IMR-90 (cell line): ENCODE measurements around the gene PLA2G2D. TPM values are rescaled to one million over a fixed set of nuclear protein-coding genes. Genes with fewer than 3 reads are reported as not detected.

Experiments used
- ATAC-seq: fragments of 200-7000 bp; cut with Tn5 transposase; 2 replicates; pipeline ENCODE4 v1.9.1; 2020; ENCODE audit warnings: low read depth, mild to moderate bottlenecking, moderate library complexity
- BruUV-seq: library from RNA; stranded (reverse); fragments of 400-500 nt; replicated peaks from 2 replicates; lab custom pipeline; 2021; lab: Mats Ljungman, UMichigan
- CTCF ChIA-PET: fragments of 300-600 bp; formaldehyde crosslinking; extraction: SDS; loops from one replicate; lab custom pipeline; 2021; ENCODE audit warnings: antibody characterized with exemption; lab: Yijun Ruan, JAX
- POLR2A ChIA-PET: fragments of 300-600 bp; sonication (Branson Sonifier 250); formaldehyde crosslinking; loops from one replicate; lab custom pipeline; 2022; ENCODE audit warnings: antibody characterized with exemption; ENCODE audit not compliant: unreplicated experiment; lab: Charles Lee
- DNase-seq: peaks from one replicate; pipeline ENCODE4 v3.0.0; 2013
- H2AFZ ChIP-seq: replicated peaks from 2 replicates; pipeline ENCODE3; 2013; ENCODE audit warnings: low read length, mild to moderate bottlenecking; ENCODE audit not compliant: poor library complexity
- H2AK5ac ChIP-seq: 2 replicates; pipeline ENCODE4 v1.6.1; 2013; ENCODE audit warnings: low read depth, low read length, inconsistent platforms
- H2AK9ac ChIP-seq: replicated peaks from 2 replicates; pipeline ENCODE3; 2013; ENCODE audit warnings: mild to moderate bottlenecking, low read depth, low read length, moderate library complexity; ENCODE audit not compliant: poor library complexity
- H2BK120ac ChIP-seq: 2 replicates; pipeline ENCODE4 v1.6.1; 2013; ENCODE audit warnings: low read depth, low read length, inconsistent platforms
- H2BK15ac ChIP-seq: 3 replicates; pipeline ENCODE4 v1.6.1; 2013; ENCODE audit warnings: low read depth, low read length, inconsistent platforms
- H2BK20ac ChIP-seq: 2 replicates; pipeline ENCODE4 v1.6.1; 2013; ENCODE audit warnings: low read depth, mild to moderate bottlenecking, inconsistent platforms, low read length, moderate library complexity
- H2BK5ac ChIP-seq: 2 replicates; pipeline ENCODE4 v1.6.1; 2013; ENCODE audit warnings: mild to moderate bottlenecking, low read depth, low read length, inconsistent platforms; ENCODE audit not compliant: poor library complexity, severe bottlenecking
- H3K14ac ChIP-seq: replicated peaks from 2 replicates; pipeline ENCODE4 v1.6.1; 2013; ENCODE audit warnings: low read depth, low read length, inconsistent platforms
- H3K18ac ChIP-seq: 2 replicates; pipeline ENCODE4 v1.6.1; 2013; ENCODE audit warnings: low read depth, low read length, control low read depth
- H3K23ac ChIP-seq: 2 replicates; pipeline ENCODE4 v1.6.1; 2013; ENCODE audit warnings: low read depth, low read length, inconsistent platforms
- H3K27ac ChIP-seq: 2 replicates; pipeline ENCODE4 v1.5.1; 2013; ENCODE audit warnings: mild to moderate bottlenecking, control low read depth, low read length; ENCODE audit not compliant: insufficient read depth
- H3K27me3 ChIP-seq: 2 replicates; pipeline ENCODE4 v1.6.1; 2013; ENCODE audit warnings: low read length; ENCODE audit not compliant: control insufficient read depth, insufficient read depth
- H3K36me3 ChIP-seq: 2 replicates; pipeline ENCODE4 v1.6.1; 2013; ENCODE audit warnings: low read length, mixed read lengths; ENCODE audit not compliant: control insufficient read depth, insufficient read depth
- H3K4ac ChIP-seq: 2 replicates; pipeline ENCODE4 v1.6.1; 2013; ENCODE audit warnings: low read depth, low read length, inconsistent platforms
- H3K4me1 ChIP-seq: 2 replicates; pipeline ENCODE4 v1.6.1; 2013; ENCODE audit warnings: low read length, mixed read lengths; ENCODE audit not compliant: control insufficient read depth, insufficient read depth
- H3K4me2 ChIP-seq: 2 replicates; pipeline ENCODE4 v1.6.1; 2013; ENCODE audit warnings: low read depth, mild to moderate bottlenecking, control low read depth, low read length, moderate library complexity
- H3K4me3 ChIP-seq: 2 replicates; pipeline ENCODE4 v1.5.1; 2013; ENCODE audit warnings: low read depth, mild to moderate bottlenecking, control low read depth, low read length, moderate library complexity; ENCODE audit not compliant: insufficient read depth
- H3K56ac ChIP-seq: 2 replicates; pipeline ENCODE4 v1.6.1; 2013; ENCODE audit warnings: low read length, inconsistent platforms; ENCODE audit not compliant: insufficient read depth; ENCODE audit errors: extremely low read depth
- H3K79me1 ChIP-seq, 2 experiments: 2 replicates each; pipeline ENCODE4 v1.6.1; 2013; ENCODE audit warnings: low read length in 2 of 2, inconsistent platforms in 1 of 2, low read depth in 1 of 2
- H3K9ac ChIP-seq: 2 replicates; pipeline ENCODE4 v1.6.1; 2013; ENCODE audit warnings: low read depth, low read length, control low read depth
- H3K9me1 ChIP-seq: 2 replicates; pipeline ENCODE4 v1.6.1; 2013; ENCODE audit warnings: low read length, inconsistent platforms; ENCODE audit not compliant: insufficient read depth
- H3K9me3 ChIP-seq: 2 replicates; pipeline ENCODE4 v1.6.1; 2013; ENCODE audit warnings: low read length; ENCODE audit not compliant: control insufficient read depth, insufficient read depth
- H4K20me1 ChIP-seq: 2 replicates; pipeline ENCODE4 v1.6.1; 2013; ENCODE audit warnings: low read length, inconsistent platforms; ENCODE audit not compliant: insufficient read depth
- H4K5ac ChIP-seq: 2 replicates; pipeline ENCODE4 v1.6.1; 2013; ENCODE audit warnings: mild to moderate bottlenecking, low read depth, low read length, control low read depth
- H4K8ac ChIP-seq, 2 experiments: 2 replicates each; pipeline ENCODE4 v1.6.1; 2013; ENCODE audit warnings: low read depth in 2 of 2, low read length in 2 of 2, control low read depth in 1 of 2, inconsistent platforms in 1 of 2
- H4K91ac ChIP-seq: 2 replicates; pipeline ENCODE4 v1.6.1; 2013; ENCODE audit warnings: low read depth, low read length, inconsistent platforms; ENCODE audit not compliant: insufficient read depth
- FOS ChIP-seq: fragments of 150-350 bp; IDR thresholded peaks from 2 replicates; pipeline ENCODE4 v1.6.1; 2016; ENCODE audit warnings: low read depth, low read length
- RFX5 ChIP-seq: IDR thresholded peaks from 2 replicates; pipeline ENCODE4 v1.8.0; 2012; ENCODE audit warnings: low read depth, mild to moderate bottlenecking, low read length, moderate library complexity
- WGBS, 2 experiments: methylation state at CpG; one replicate each; pipeline versions ENCODE4 v1.1.5 to v1.1.7; 2013; ENCODE audit warnings: missing lambda C conversion rate in 2 of 2; ENCODE audit not compliant: insufficient read length in 1 of 2; ENCODE audit errors: extremely low coverage in 2 of 2; 5-methylcytosine and 5-hydroxymethylcytosine counted together
- dilution Hi-C: fragments of 300-500 bp; cut with HindIII; formaldehyde crosslinking; loops from one replicate; pipeline ENCODE4 v1.14.3; 2018; ENCODE audit warnings: low sequenced_read_pairs; ENCODE audit not compliant: unreplicated experiment
- in situ Hi-C: fragments of 300-500 bp; cut with MboI; formaldehyde crosslinking; loops from 3 replicates; pipeline ENCODE4 v1.14.3; 2019; ENCODE audit warnings: low sequenced_read_pairs, inconsistent platforms, mixed read lengths
- intact Hi-C: fragments of 100-400 bp; cut with micrococcal nuclease; formaldehyde crosslinking; loops from 2 replicates; pipeline ENCODE4 v1.10.0; 2022
- polyA plus RNA-seq, 3 experiments: library from polyadenylated mRNA; depleted of rRNA; stranded (reverse); fragments of >200 nt; gene quantifications; 2 replicates each; pipeline ENCODE4 v1.2.3, GENCODE V29; 2012; ENCODE audit warnings: low replicate concordance in 1 of 3
- total RNA-seq: library from RNA; depleted of rRNA; stranded (reverse); fragments of >200 nt; gene quantifications from 2 replicates; pipeline ENCODE4 v1.2.3, GENCODE V29; 2012

The PLA2G2D gene
- total and polyA plus RNA-seq, 2 of the 4 experiments (the other 2 are of a cell fraction), result not detected

- no peak overlapping the region for H4K8ac ChIP-seq
- no peak overlapping the region for H3K4ac ChIP-seq
- peaks cover 30% of the 10 kb centered on the region for H3K27me3 ChIP-seq
- H3K4me1 ChIP-seq, result no peaks in the 10 kb centered on the region
- POLR2A ChIA-PET, result no interaction called here
- H3K4me3 ChIP-seq, result no peak overlapping the region
- H3K27ac ChIP-seq, result no peak overlapping the region
- intact Hi-C loops (no loop called here), in situ Hi-C loops (no loop called here), dilution Hi-C loops (no loop called here)
- no peak overlapping the region for H2AK9ac ChIP-seq
- H2BK15ac ChIP-seq, result no peak overlapping the region
- H3K56ac ChIP-seq, result no peak overlapping the region
- H3K14ac ChIP-seq, result no peak overlapping the region
- H3K9ac ChIP-seq, result no peak overlapping the region
- no peak overlapping the region for H3K23ac ChIP-seq
- no peak overlapping the region for H2BK120ac ChIP-seq
- H4K91ac ChIP-seq, result no peak overlapping the region
- no peak overlapping the region for H2AK5ac ChIP-seq
- TF ChIP-seq RFX5, result no peak
- no peak for TF ChIP-seq FOS
- H2AFZ ChIP-seq, result no peak overlapping the region
- WGBS, 2 experiments, result 100% methylated on average over 1 of the region's 5 CpGs; no CpG with 5 or more reads in 1 of the 2 experiments
- no peak overlapping the region for H3K4me2 ChIP-seq
- no peak overlapping the region for H3K18ac ChIP-seq
- no peaks in the 10 kb centered on the region; the same call in 1 of the 2 replicates for H3K9me3 ChIP-seq
- no peak overlapping the region for H4K5ac ChIP-seq
- no peak overlapping the region for H2BK20ac ChIP-seq
- CTCF ChIA-PET, result no interaction called here
- H3K36me3 ChIP-seq, result no peaks in the 10 kb centered on the region
- H4K20me1 ChIP-seq, result no peaks in the 10 kb centered on the region
- no peaks in the 10 kb centered on the region for H3K9me1 ChIP-seq
- ATAC-seq, result no peak
- BruUV-seq, result no TSS peak
- no peak for DNase-seq
- H2BK5ac ChIP-seq, result no peak overlapping the region
- H3K79me1 ChIP-seq, result no peaks in the 10 kb centered on the region
Observed at GRCh38 chr1:20076710-20077461, 42.5 kb downstream of the PLA2G2D start.
